A549 (cell line): ENCODE data around the gene CPXM1. TPM values are rescaled to one million over a fixed set of nuclear protein-coding genes. Genes with fewer than 3 reads are reported as not detected.
A peak's percentile ranks its signal among the peaks of the same experiment; 100 is the strongest.

Source experiments
- ATAC-seq, 2 experiments: fragments of 200-7000 bp in 1 of 2; fragments of >200 bp in 1 of 2; cut with Nextera tagmentation in 1 of 2; cut with Tn5 transposase in 1 of 2; 3 replicates each; pipeline versions ENCODE4 v1.8.0 to v1.9.1; 2018 to 2020; ENCODE audit warnings: mild to moderate bottlenecking in 1 of 2, moderate library complexity in 1 of 2
- CTCF ChIA-PET: fragments of 300-600 bp; sonication (Branson Sonifier 250); formaldehyde crosslinking; extraction: SDS; loops from one replicate; lab custom pipeline; 2021; ENCODE audit warnings: antibody characterized with exemption, inconsistent platforms; lab: Yijun Ruan, JAX
- POLR2A ChIA-PET: fragments of 350-600 bp; formaldehyde crosslinking; extraction: SDS; loops from one replicate; lab custom pipeline; 2021; ENCODE audit warnings: antibody characterized with exemption, inconsistent platforms; lab: Yijun Ruan, JAX
- DNase-seq, 2 experiments: peaks; one replicate each; pipeline versions ENCODE4 v3.0.0 to v3.0.0-alpha.2; 2011 to 2016; ENCODE audit warnings: low read depth in 1 of 2, low spot score in 1 of 2
- FAIRE-seq: peaks from 2 replicates; lab custom pipeline; 2011; peaks lifted over from hg19 to GRCh38; lab: Jason Lieb, UNC
- H3K27ac ChIP-seq, 2 experiments: fragments of >200 bp; sonication (Bioruptor Twin); formaldehyde crosslinking; 3 replicates each; pipeline ENCODE4 v1.5.1; 2016 to 2017
- H3K4me1 ChIP-seq: fragments of >200 bp; sonication (Bioruptor Twin); formaldehyde crosslinking; 3 replicates; pipeline ENCODE4 v1.6.1; 2016
- H3K4me2 ChIP-seq: fragments of >200 bp; sonication (Bioruptor Twin); formaldehyde crosslinking; 3 replicates; pipeline ENCODE4 v1.6.1; 2016
- H3K4me3 ChIP-seq: fragments of >200 bp; sonication (Bioruptor Twin); formaldehyde crosslinking; 3 replicates; pipeline ENCODE4 v1.5.1; 2016
- H3K9me3 ChIP-seq: fragments of >200 bp; sonication (Bioruptor Twin); formaldehyde crosslinking; 3 replicates; pipeline ENCODE4 v1.6.1; 2016
- CBX2 ChIP-seq: fragments of 200-600 bp; sonication (generic); IDR thresholded peaks from 2 replicates; pipeline ENCODE4 v1.6.1; 2016; ENCODE audit warnings: low read depth, mild to moderate bottlenecking, borderline replicate concordance
- CBX8 ChIP-seq: fragments of 200-600 bp; sonication (generic); IDR thresholded peaks from 2 replicates; pipeline ENCODE4 v1.6.1; 2016
- CHD2 ChIP-seq: fragments of 150-350 bp; IDR thresholded peaks from 2 replicates; pipeline ENCODE4 v1.6.1; 2014; ENCODE audit warnings: low read length; ENCODE audit not compliant: partially characterized antibody
- CHD4 ChIP-seq: fragments of 200-600 bp; sonication (generic); IDR thresholded peaks from 2 replicates; pipeline ENCODE4 v1.6.1; 2016; ENCODE audit warnings: antibody characterized with exemption, mild to moderate bottlenecking, borderline replicate concordance
- EHF ChIP-seq: fragments of 250-450 bp; sonication (Bioruptor Pico); IDR thresholded peaks from 2 replicates; pipeline ENCODE4 v1.5.0; 2020; ENCODE audit warnings: mild to moderate bottlenecking
- ELK1 ChIP-seq: fragments of 150-350 bp; IDR thresholded peaks from 2 replicates; pipeline ENCODE4 v1.6.1; 2014; ENCODE audit warnings: low read depth, mild to moderate bottlenecking, low read length
- EP300 ChIP-seq, 2 experiments: fragments of >200 bp; sonication (Bioruptor Twin); formaldehyde crosslinking; IDR thresholded peaks; 2 replicates in 1 of 2; 3 replicates in 1 of 2; pipeline ENCODE4 v1.6.1; 2016 to 2017
- ESRRA ChIP-seq: fragments of 150-350 bp; IDR thresholded peaks from 2 replicates; pipeline ENCODE4 v1.6.1; 2014; ENCODE audit warnings: mild to moderate bottlenecking, low read length, borderline replicate concordance
- FOXS1 ChIP-seq: fragments of 250-450 bp; sonication (Bioruptor Pico); IDR thresholded peaks from 2 replicates; pipeline ENCODE4 v1.5.0; 2020; ENCODE audit warnings: mild to moderate bottlenecking, moderate library complexity
- GATA3 ChIP-seq: IDR thresholded peaks from 2 replicates; pipeline ENCODE4 v1.6.1; 2012; ENCODE audit warnings: borderline replicate concordance
- HOXA7 ChIP-seq: fragments of 250-450 bp; sonication (Bioruptor Pico); IDR thresholded peaks from 2 replicates; pipeline ENCODE4 v1.5.0; 2020; ENCODE audit warnings: mild to moderate bottlenecking, moderate library complexity
- HOXB13 ChIP-seq: fragments of 250-450 bp; sonication (Bioruptor Pico); IDR thresholded peaks from 2 replicates; pipeline ENCODE4 v1.5.0; 2020; ENCODE audit warnings: low read depth, mild to moderate bottlenecking, moderate library complexity
- JUN ChIP-seq, 2 experiments: fragments of >200 bp; sonication (Bioruptor Twin); formaldehyde crosslinking; IDR thresholded peaks; 2 replicates in 1 of 2; 3 replicates in 1 of 2; pipeline ENCODE4 v1.6.1; 2016 to 2017
- KDM5A ChIP-seq: fragments of 200-600 bp; sonication (generic); IDR thresholded peaks from 2 replicates; pipeline ENCODE4 v1.6.1; 2016; ENCODE audit warnings: antibody characterized with exemption, mild to moderate bottlenecking
- MAFK ChIP-seq: fragments of 450-650 bp; IDR thresholded peaks from 2 replicates; pipeline ENCODE4 v1.6.1; 2014; ENCODE audit not compliant: partially characterized antibody
- MAZ ChIP-seq: fragments of 150-350 bp; IDR thresholded peaks from 2 replicates; pipeline ENCODE4 v1.6.1; 2014; ENCODE audit warnings: antibody characterized with exemption, low read depth, low read length, borderline replicate concordance
- MYC ChIP-seq: IDR thresholded peaks from 2 replicates; pipeline ENCODE4 v1.6.1; 2012; ENCODE audit warnings: mild to moderate bottlenecking, inconsistent platforms, low read length, improper control_type of control experiment, borderline replicate concordance
- NFE2L2 ChIP-seq: fragments of 150-350 bp; conservative IDR thresholded peaks from 2 replicates; pipeline ENCODE4 v1.6.1; 2014; ENCODE audit warnings: low read length
- NR3C1 ChIP-seq: fragments of >200 bp; sonication (Bioruptor Twin); formaldehyde crosslinking; IDR thresholded peaks from 3 replicates; pipeline ENCODE4 v1.6.1; 2017
- PBX3 ChIP-seq: IDR thresholded peaks from 2 replicates; pipeline ENCODE4 v1.6.1; 2012
- PHF8 ChIP-seq: fragments of 200-600 bp; sonication (generic); IDR thresholded peaks from 2 replicates; pipeline ENCODE4 v1.6.1; 2016; ENCODE audit warnings: low read depth, mild to moderate bottlenecking, antibody characterized with exemption, moderate library complexity, borderline replicate concordance
- POLR2A ChIP-seq: IDR thresholded peaks from 2 replicates; pipeline ENCODE4 v1.6.1; 2012; ENCODE audit warnings: mild to moderate bottlenecking, low read length
- POLR2AphosphoS2 ChIP-seq: conservative IDR thresholded peaks from 2 replicates; pipeline ENCODE4 v1.6.1; 2012; ENCODE audit warnings: low read length, improper control_type of control experiment, inconsistent platforms
- RARB ChIP-seq: fragments of 250-450 bp; sonication (Bioruptor Pico); IDR thresholded peaks from 2 replicates; pipeline ENCODE4 v1.8.0; 2021; ENCODE audit warnings: mild to moderate bottlenecking, moderate library complexity
- REST ChIP-seq: fragments of 200-600 bp; sonication (generic); IDR thresholded peaks from 2 replicates; pipeline ENCODE4 v1.6.1; 2016; ENCODE audit warnings: antibody characterized with exemption, mild to moderate bottlenecking, moderate library complexity
- RNF2 ChIP-seq: fragments of 200-600 bp; sonication (generic); IDR thresholded peaks from 2 replicates; pipeline ENCODE4 v1.6.1; 2016; ENCODE audit warnings: low read depth, mild to moderate bottlenecking, antibody characterized with exemption, moderate library complexity, borderline replicate concordance
- SREBF2 ChIP-seq: fragments of 450-650 bp; IDR thresholded peaks from 2 replicates; pipeline ENCODE4 v1.6.1; 2014; ENCODE audit warnings: mild to moderate bottlenecking, moderate library complexity
- ZC3H11A ChIP-seq: fragments of 450-650 bp; IDR thresholded peaks from 2 replicates; pipeline ENCODE4 v1.6.1; 2014; ENCODE audit warnings: antibody characterized with exemption, mild to moderate bottlenecking
- ZFP36 ChIP-seq: fragments of 450-650 bp; IDR thresholded peaks from 2 replicates; pipeline ENCODE4 v1.6.1; 2014; ENCODE audit warnings: borderline replicate concordance; ENCODE audit not compliant: partially characterized antibody
- ZNF302 ChIP-seq: fragments of 250-450 bp; sonication (Bioruptor Pico); IDR thresholded peaks from 2 replicates; pipeline ENCODE4 v1.9.0; 2021; ENCODE audit warnings: inconsistent platforms, mild to moderate bottlenecking, moderate library complexity
- WGBS: methylation state at CpG from one replicate; pipeline ENCODE4 v1.1.6; 2017; ENCODE audit errors: missing lambda C conversion rate; 5-methylcytosine and 5-hydroxymethylcytosine counted together
- polyA plus RNA-seq, 4 experiments: library from polyadenylated mRNA; depleted of rRNA in 3 of 4; stranded (reverse); fragments of >200 nt; fragmentation: RNase III in 1 of 4; extraction: RNeasy Plus Mini Kit Qiagen cat#74134 plus additional on column Dnase treatment in 1 of 4; gene quantifications; 2 replicates in 3 of 4; 3 replicates in 1 of 4; pipeline ENCODE4 v1.2.3, GENCODE V29; 2011 to 2017
- TF ChIP-seq, protein P1 (sequence below): fragments of 450-650 bp; IDR thresholded peaks from 2 replicates; pipeline ENCODE4 v1.6.1; 2014; ENCODE audit warnings: antibody characterized with exemption
- TF ChIP-seq, protein P2 (sequence below): fragments of 250-450 bp; sonication (Bioruptor Pico); IDR thresholded peaks from 2 replicates; pipeline ENCODE4 v1.5.0; 2021; ENCODE audit warnings: mild to moderate bottlenecking, moderate library complexity, borderline replicate concordance

CPXM1 gene
- polyA plus RNA-seq, 2 of the 4 experiments (the other 2 are of a cell fraction) = not detected

DNA sequence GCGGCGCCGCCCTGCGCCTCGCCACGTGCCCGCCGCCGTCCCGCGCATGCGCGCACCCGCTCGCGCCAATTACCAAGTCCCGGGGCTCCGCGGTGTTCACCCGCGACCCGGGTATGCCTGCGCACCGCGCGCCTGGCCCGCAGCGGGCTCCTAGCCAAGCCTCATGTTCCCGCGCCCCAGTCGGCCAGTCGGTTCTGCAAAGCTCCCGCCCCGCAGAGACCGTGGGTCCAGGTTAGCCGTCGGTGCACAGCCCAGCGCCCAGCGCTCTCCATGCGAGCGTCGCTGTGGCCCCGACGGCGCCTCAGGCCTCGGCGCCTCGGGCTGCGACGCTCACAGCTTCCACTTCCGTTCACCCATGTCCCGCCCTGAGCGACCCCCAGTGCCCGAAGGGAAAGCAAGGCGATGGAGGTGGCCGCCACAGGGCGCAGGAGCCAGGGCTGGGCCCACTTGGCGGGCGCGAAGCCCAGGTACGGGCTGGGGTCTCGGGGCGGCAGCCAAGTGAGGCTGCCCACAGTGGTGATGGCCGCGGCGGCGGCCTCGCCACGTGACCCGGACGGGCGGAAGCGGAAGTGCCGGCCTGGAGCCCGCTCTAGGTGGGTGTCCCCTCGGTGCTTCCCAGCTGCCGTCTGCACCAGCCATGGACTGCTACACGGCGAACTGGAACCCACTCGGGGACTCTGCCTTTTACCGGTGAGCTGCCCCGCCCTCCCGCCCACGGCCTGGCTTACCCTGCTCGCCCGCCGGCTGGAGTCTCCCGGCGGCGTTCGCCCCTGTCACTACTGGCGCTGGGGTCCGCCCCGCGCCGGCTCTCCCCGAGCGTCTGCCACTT, 39.9 kb upstream of the CPXM1 start, which contains the start of the genes PCED1A and VPS16 (continued):
- TF ChIP-seq MAZ = no peak
- TF ChIP-seq HOXB13 = peak; percentile 81; the same call in 1 of the 2 replicates
- no peak for TF ChIP-seq FOXS1 (CRISPR knock-in tag)
- no peak for TF ChIP-seq SREBF2
- TF ChIP-seq KDM5A = no peak
- TF ChIP-seq POLR2A = peak; percentile 86
- TF ChIP-seq ZFP36 = no peak
- TF ChIP-seq EP300 (IDR thresholded peaks at IDR 0.05) = no peak
- TF ChIP-seq RARB (CRISPR knock-in tag) = no peak
- TF ChIP-seq EHF = peak; percentile 62; the same call in 1 of the 2 replicates
- no peak; the same call in 1 of the 2 replicates for TF ChIP-seq CHD4
- peak; percentile 99 for TF ChIP-seq PHF8
- TF ChIP-seq HOXA7 = no peak
- no peak for TF ChIP-seq ESRRA
- no peak for TF ChIP-seq POLR2AphosphoS2
- TF ChIP-seq RNF2 = peak; percentile 78; the same call in 1 of the 2 replicates
- TF ChIP-seq CBX2 = no peak
- TF ChIP-seq ZC3H11A = no peak
- peak; percentile 79 to 95; a peak in 4 of 5 replicates for TF ChIP-seq JUN (IDR thresholded peaks at IDR 0.05)
- no peak for TF ChIP-seq CHD2
- TF ChIP-seq, protein P1, sequence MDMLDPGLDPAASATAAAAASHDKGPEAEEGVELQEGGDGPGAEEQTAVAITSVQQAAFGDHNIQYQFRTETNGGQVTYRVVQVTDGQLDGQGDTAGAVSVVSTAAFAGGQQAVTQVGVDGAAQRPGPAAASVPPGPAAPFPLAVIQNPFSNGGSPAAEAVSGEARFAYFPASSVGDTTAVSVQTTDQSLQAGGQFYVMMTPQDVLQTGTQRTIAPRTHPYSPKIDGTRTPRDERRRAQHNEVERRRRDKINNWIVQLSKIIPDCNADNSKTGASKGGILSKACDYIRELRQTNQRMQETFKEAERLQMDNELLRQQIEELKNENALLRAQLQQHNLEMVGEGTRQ = peak; percentile 95
- no peak for TF ChIP-seq MAFK
- TF ChIP-seq MYC = peak; percentile 76; the same call in 1 of the 2 replicates
- TF ChIP-seq ZNF302 (CRISPR knock-in tag) = no peak
- TF ChIP-seq, protein P2, sequence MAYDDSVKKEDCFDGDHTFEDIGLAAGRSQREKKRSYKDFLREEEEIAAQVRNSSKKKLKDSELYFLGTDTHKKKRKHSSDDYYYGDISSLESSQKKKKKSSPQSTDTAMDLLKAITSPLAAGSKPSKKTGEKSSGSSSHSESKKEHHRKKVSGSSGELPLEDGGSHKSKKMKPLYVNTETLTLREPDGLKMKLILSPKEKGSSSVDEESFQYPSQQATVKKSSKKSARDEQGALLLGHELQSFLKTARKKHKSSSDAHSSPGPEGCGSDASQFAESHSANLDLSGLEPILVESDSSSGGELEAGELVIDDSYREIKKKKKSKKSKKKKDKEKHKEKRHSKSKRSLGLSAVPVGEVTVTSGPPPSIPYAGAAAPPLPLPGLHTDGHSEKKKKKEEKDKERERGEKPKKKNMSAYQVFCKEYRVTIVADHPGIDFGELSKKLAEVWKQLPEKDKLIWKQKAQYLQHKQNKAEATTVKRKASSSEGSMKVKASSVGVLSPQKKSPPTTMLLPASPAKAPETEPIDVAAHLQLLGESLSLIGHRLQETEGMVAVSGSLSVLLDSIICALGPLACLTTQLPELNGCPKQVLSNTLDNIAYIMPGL = no peak
- TF ChIP-seq ELK1 = no peak
- TF ChIP-seq, all 56 proteins: peak for 17

DNA sequence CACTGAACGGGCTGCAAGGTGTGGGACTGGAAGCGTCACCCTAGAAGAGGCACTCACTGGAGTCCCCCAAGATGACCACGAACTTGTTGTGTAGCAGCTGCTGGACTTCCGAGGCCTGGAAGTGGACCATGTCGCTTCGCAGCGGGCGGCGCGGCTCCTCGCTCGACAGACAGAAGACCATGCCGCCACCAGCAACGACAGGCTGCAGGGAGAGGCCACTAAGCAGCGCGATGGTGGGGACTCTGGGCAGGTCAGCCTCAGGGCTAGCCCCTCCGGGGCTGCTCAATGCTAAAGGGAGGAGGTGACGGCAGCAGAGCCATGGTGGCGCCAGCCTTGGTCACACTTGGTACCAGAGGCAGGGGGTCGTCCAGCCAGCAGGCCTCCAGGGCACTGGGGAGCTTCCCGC, 39.3 kb upstream of the CPXM1 start:
- peak overlapping the region; percentile 88 for H3K4me2 ChIP-seq
- DNase-seq (no peak), FAIRE-seq (no peak), ATAC-seq (no peak)
- ChIA-PET CTCF (interaction anchor here (0.6 to 4.9 kb wide), 6 partner anchors 11 to 441 kb away, joined by 3 to 33 read pairs (median 5); partner anchors contain the start of gene TMEM239), POLR2A (interaction anchor here (0.8 to 1.4 kb wide), 7 partner anchors 12 to 187 kb away, joined by 3 to 4 read pairs (median 3); partner anchors contain the start of genes NOP56 and PTPRA)
- peak overlapping the region; percentile 92 for H3K4me3 ChIP-seq
- H3K9me3 ChIP-seq = no peaks in the 10 kb centered on the region
- peak overlapping the region; percentile 84 to 95 for H3K27ac ChIP-seq
- WGBS = 90% methylated on average over 20 of the region's 21 CpGs
- peaks cover 17% of the 10 kb centered on the region for H3K4me1 ChIP-seq
- TF ChIP-seq HOXA7 = no peak
- TF ChIP-seq NR3C1 = no peak
- no peak for TF ChIP-seq REST
- TF ChIP-seq GATA3 = no peak
- no peak for TF ChIP-seq CHD4
- no peak for TF ChIP-seq PBX3
- TF ChIP-seq EP300 (IDR thresholded peaks at IDR 0.05) = no peak
- no peak for TF ChIP-seq POLR2AphosphoS2
- TF ChIP-seq NFE2L2 = no peak
- TF ChIP-seq CBX8 = no peak
- no peak for TF ChIP-seq ZFP36
- TF ChIP-seq MAFK = no peak
